HepG2 (cell line): ENCODE data around the gene YIPF1. TPM values are rescaled to one million over a fixed set of nuclear protein-coding genes. Genes with fewer than 3 reads are reported as not detected.

Source experiments
- AGO1 ChIP-seq: fragments of 200-400 bp; formaldehyde crosslinking; IDR thresholded peaks from 2 replicates; pipeline ENCODE4 v1.6.1; 2017; ENCODE audit warnings: mild to moderate bottlenecking, low read depth, low read length, moderate library complexity; ENCODE audit not compliant: poor library complexity, severe bottlenecking
- ATF7-NPFF ChIP-seq: sonication (generic); formaldehyde crosslinking; IDR thresholded peaks from 2 replicates; pipeline ENCODE4 v1.8.1; 2023; ENCODE audit warnings: mild to moderate bottlenecking, low read depth, missing genetic modification reagents, moderate library complexity
- GFI1 ChIP-seq: sonication (generic); formaldehyde crosslinking; IDR thresholded peaks from 2 replicates; pipeline ENCODE4 v1.5.0; 2020; ENCODE audit warnings: missing genetic modification reagents, mild to moderate bottlenecking, borderline replicate concordance
- HOXA7 ChIP-seq: sonication (generic); formaldehyde crosslinking; IDR thresholded peaks from 2 replicates; pipeline ENCODE4 v1.8.1; 2022; ENCODE audit warnings: mild to moderate bottlenecking, missing genetic modification reagents, moderate library complexity
- IKZF4 ChIP-seq: sonication (generic); formaldehyde crosslinking; IDR thresholded peaks from 2 replicates; pipeline ENCODE4 v1.5.1; 2020; ENCODE audit warnings: borderline replicate concordance, mild to moderate bottlenecking, low read depth, missing genetic modification reagents; ENCODE audit errors: not compliant biosample characterization
- PLRG1 ChIP-seq: fragments of 450-650 bp; conservative IDR thresholded peaks from 2 replicates; pipeline ENCODE4 v1.6.1; 2016
- RAD21 ChIP-seq: fragments of 450-650 bp; formaldehyde crosslinking; IDR thresholded peaks from 2 replicates; pipeline ENCODE4 v1.5.0; 2020; ENCODE audit warnings: mild to moderate bottlenecking
- RBAK ChIP-seq: sonication (generic); formaldehyde crosslinking; IDR thresholded peaks from 2 replicates; pipeline ENCODE4 v1.5.1; 2020; ENCODE audit warnings: mild to moderate bottlenecking, missing genetic modification reagents
- SMARCE1 ChIP-seq: fragments of 450-650 bp; IDR thresholded peaks from 2 replicates; pipeline ENCODE4 v1.6.1; 2017; ENCODE audit warnings: borderline replicate concordance
- THYN1 ChIP-seq: sonication (generic); formaldehyde crosslinking; IDR thresholded peaks from 2 replicates; pipeline ENCODE4 v1.8.1; 2023; ENCODE audit warnings: low read depth, mild to moderate bottlenecking, moderate library complexity, missing genetic modification reagents, borderline replicate concordance
- ZBTB21 ChIP-seq: sonication (generic); formaldehyde crosslinking; IDR thresholded peaks from 2 replicates; pipeline ENCODE4 v1.4.0; 2020; ENCODE audit warnings: missing genetic modification reagents
- ZBTB7B ChIP-seq: sonication (generic); formaldehyde crosslinking; IDR thresholded peaks from 2 replicates; pipeline ENCODE4 v1.4.0; 2020; ENCODE audit warnings: missing genetic modification reagents
- ZNF160 ChIP-seq: sonication (generic); formaldehyde crosslinking; IDR thresholded peaks from 2 replicates; pipeline ENCODE4 v1.8.0; 2022; ENCODE audit warnings: mild to moderate bottlenecking, inconsistent platforms, missing genetic modification reagents
- ZNF225 ChIP-seq: sonication (generic); formaldehyde crosslinking; IDR thresholded peaks from 2 replicates; pipeline ENCODE4 v1.4.0; 2020; ENCODE audit warnings: mild to moderate bottlenecking, missing genetic modification reagents
- ZNF3 ChIP-seq: IDR thresholded peaks from 2 replicates; pipeline ENCODE4 v1.7.0; 2017; ENCODE audit warnings: inconsistent platforms
- ZNF30 ChIP-seq: sonication (generic); formaldehyde crosslinking; IDR thresholded peaks from 2 replicates; pipeline ENCODE4 v1.5.0; 2020; ENCODE audit warnings: mild to moderate bottlenecking, missing genetic modification reagents
- ZNF354B ChIP-seq: sonication (generic); formaldehyde crosslinking; IDR thresholded peaks from 2 replicates; pipeline ENCODE4 v1.8.0; 2022; ENCODE audit warnings: mild to moderate bottlenecking, missing genetic modification reagents
- ZNF460 ChIP-seq: sonication (generic); formaldehyde crosslinking; IDR thresholded peaks from 2 replicates; pipeline ENCODE4 v1.5.1; 2020; ENCODE audit warnings: missing genetic modification reagents, mild to moderate bottlenecking, borderline replicate concordance
- ZNF510 ChIP-seq: sonication (generic); formaldehyde crosslinking; IDR thresholded peaks from 2 replicates; pipeline ENCODE4 v1.4.0; 2020; ENCODE audit warnings: low read depth, mild to moderate bottlenecking, missing genetic modification reagents
- ZNF530 ChIP-seq: sonication (generic); formaldehyde crosslinking; IDR thresholded peaks from 2 replicates; pipeline ENCODE4 v1.5.0; 2020; ENCODE audit warnings: low read depth, mild to moderate bottlenecking, missing genetic modification reagents
- ZNF580 ChIP-seq: IDR thresholded peaks from 2 replicates; pipeline ENCODE4 v1.6.1; 2016; ENCODE audit warnings: low read depth, borderline replicate concordance
- ZNF775 ChIP-seq: sonication (generic); formaldehyde crosslinking; IDR thresholded peaks from 2 replicates; pipeline ENCODE4 v1.4.0; 2020; ENCODE audit warnings: missing genetic modification reagents, mild to moderate bottlenecking, moderate library complexity, borderline replicate concordance
- ZUFSP ChIP-seq: sonication (generic); formaldehyde crosslinking; IDR thresholded peaks from 2 replicates; pipeline ENCODE4 v1.9.0; 2021; ENCODE audit warnings: missing genetic modification reagents, mild to moderate bottlenecking, borderline replicate concordance
- polyA plus RNA-seq, 8 experiments: library from polyadenylated mRNA; depleted of rRNA in 3 of 8; stranded (reverse) in 7 of 8; unstranded in 1 of 8; fragments of >200 nt; fragmentation: Illumina TruSeq in 4 of 8; extraction: Trizol in 4 of 8; gene quantifications; 2 replicates each; pipeline versions ENCODE4 v1.2.1 to v1.2.3, GENCODE V29; 2011 to 2016; ENCODE audit warnings: low read depth in 4 of 8, missing spikeins in 1 of 8, mixed read lengths in 1 of 8; ENCODE audit not compliant: insufficient read depth in 1 of 8
- total RNA-seq, 5 experiments: library from RNA; depleted of rRNA; stranded (reverse); fragments of >200 nt; fragmentation: Illumina TruSeq; extraction: Trizol; gene quantifications; 2 replicates each; pipeline ENCODE4 v1.2.3, GENCODE V29; 2016; ENCODE audit warnings: low read depth in 1 of 5
- TF ChIP-seq, protein P1 (sequence below): sonication (generic); formaldehyde crosslinking; IDR thresholded peaks from 2 replicates; pipeline ENCODE4; 2020; ENCODE audit warnings: missing genetic modification reagents, mild to moderate bottlenecking, borderline replicate concordance

The YIPF1 gene
- total and polyA plus RNA-seq, 2 of the 13 experiments (the other 11 are each of a cell fraction or from before 2014, with no cell fraction given) = 21.1 to 31.9 TPM

GRCh38 chr1:53837924-53838653 lies 51.5 kb downstream of the YIPF1 start, which contains the start of gene NDC1 (continued):
- TF ChIP-seq ZNF580 (CRISPR knock-in tag) (peak; percentile 88), HOXA7 (CRISPR knock-in tag) (no peak), ZNF530 (no peak), PLRG1 (no peak), ZBTB21 (CRISPR knock-in tag) (no peak; the same call in 1 of the 2 replicates), ZNF225 (CRISPR knock-in tag) (peak; percentile 90), IKZF4 (CRISPR knock-in tag) (peak; percentile 85), RBAK (CRISPR knock-in tag) (0 out of 2 replicates have a peak, but pooled peaks have one; percentile 47), AGO1 (no peak), RAD21 (CRISPR knock-in tag) (0 out of 2 replicates have a peak, but pooled peaks have one; percentile 27), ZBTB7B (0 out of 2 replicates have a peak, but pooled peaks have one; percentile 73), ZUFSP (no peak), THYN1 (CRISPR knock-in tag) (no peak), ATF7-NPFF (CRISPR knock-in tag) (peak; percentile 93), ZNF510 (CRISPR knock-in tag) (peak; percentile 99; the same call in 1 of the 2 replicates), ZNF460 (CRISPR knock-in tag) (peak; percentile 52; the same call in 1 of the 2 replicates), ZNF775 (CRISPR knock-in tag) (no peak), ZNF354B (CRISPR knock-in tag) (no peak; the same call in 1 of the 2 replicates), ZNF3 (CRISPR knock-in tag) (no peak), GFI1 (CRISPR knock-in tag) (peak; percentile 80; the same call in 1 of the 2 replicates), ZNF160 (CRISPR knock-in tag) (peak; percentile 31; the same call in 1 of the 2 replicates), SMARCE1 (no peak), ZNF30 (CRISPR knock-in tag) (no peak; the same call in 1 of the 2 replicates)
- TF ChIP-seq, protein P1, sequence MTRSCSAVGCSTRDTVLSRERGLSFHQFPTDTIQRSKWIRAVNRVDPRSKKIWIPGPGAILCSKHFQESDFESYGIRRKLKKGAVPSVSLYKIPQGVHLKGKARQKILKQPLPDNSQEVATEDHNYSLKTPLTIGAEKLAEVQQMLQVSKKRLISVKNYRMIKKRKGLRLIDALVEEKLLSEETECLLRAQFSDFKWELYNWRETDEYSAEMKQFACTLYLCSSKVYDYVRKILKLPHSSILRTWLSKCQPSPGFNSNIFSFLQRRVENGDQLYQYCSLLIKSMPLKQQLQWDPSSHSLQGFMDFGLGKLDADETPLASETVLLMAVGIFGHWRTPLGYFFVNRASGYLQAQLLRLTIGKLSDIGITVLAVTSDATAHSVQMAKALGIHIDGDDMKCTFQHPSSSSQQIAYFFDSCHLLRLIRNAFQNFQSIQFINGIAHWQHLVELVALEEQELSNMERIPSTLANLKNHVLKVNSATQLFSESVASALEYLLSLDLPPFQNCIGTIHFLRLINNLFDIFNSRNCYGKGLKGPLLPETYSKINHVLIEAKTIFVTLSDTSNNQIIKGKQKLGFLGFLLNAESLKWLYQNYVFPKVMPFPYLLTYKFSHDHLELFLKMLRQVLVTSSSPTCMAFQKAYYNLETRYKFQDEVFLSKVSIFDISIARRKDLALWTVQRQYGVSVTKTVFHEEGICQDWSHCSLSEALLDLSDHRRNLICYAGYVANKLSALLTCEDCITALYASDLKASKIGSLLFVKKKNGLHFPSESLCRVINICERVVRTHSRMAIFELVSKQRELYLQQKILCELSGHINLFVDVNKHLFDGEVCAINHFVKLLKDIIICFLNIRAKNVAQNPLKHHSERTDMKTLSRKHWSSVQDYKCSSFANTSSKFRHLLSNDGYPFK (CRISPR knock-in tag) = peak; percentile 95; the same call in 1 of the 2 replicates
